Peyer's patch (tissue), 4 donors: ENCODE measurements around the gene PNPLA3.
"Not testable (repeated sequence)": the region's sequence is repeated elsewhere in the genome, so short reads cannot be mapped to it uniquely, and the experiment has no call there.

Experiments used
- CTCF ChIP-seq, 6 experiments: fragments of 450-650 bp in 4 of 6; fragments of 200-600 bp in 2 of 6; sonication (generic) in 1 of 6; IDR thresholded peaks; one replicate each; pipeline ENCODE4 v1.5.1; 2017 to 2019; ENCODE audit warnings: antibody characterized with exemption in 6 of 6, mild to moderate bottlenecking in 3 of 6, moderate library complexity in 1 of 6
- POLR2A ChIP-seq, 2 donors: fragments of 450-650 bp; IDR thresholded peaks; one replicate each; pipeline ENCODE4 v1.5.1; 2017; ENCODE audit warnings: antibody characterized with exemption in 2 of 2, mild to moderate bottlenecking in 2 of 2, moderate library complexity in 2 of 2

GRCh38 chr22:43903033-43903432 lies 20.6 kb upstream of the PNPLA3 start:
- not testable (repeated sequence) for TF ChIP-seq CTCF, POLR2A (IDR thresholded peaks at IDR 0.05)
